GM18861 (cell line): ENCODE measurements around the gene MEIS2.
"Not testable (repeated sequence)": the region's sequence is repeated elsewhere in the genome, so short reads cannot be mapped to it uniquely, and the experiment has no call there.

ENCODE experiments used
- ATAC-seq: cut with Tn5 transposase; IDR thresholded peaks from one replicate; pipeline ENCODE4 v1.9.1; 2021; ENCODE audit not compliant: unreplicated experiment

MEIS2 gene

DNA sequence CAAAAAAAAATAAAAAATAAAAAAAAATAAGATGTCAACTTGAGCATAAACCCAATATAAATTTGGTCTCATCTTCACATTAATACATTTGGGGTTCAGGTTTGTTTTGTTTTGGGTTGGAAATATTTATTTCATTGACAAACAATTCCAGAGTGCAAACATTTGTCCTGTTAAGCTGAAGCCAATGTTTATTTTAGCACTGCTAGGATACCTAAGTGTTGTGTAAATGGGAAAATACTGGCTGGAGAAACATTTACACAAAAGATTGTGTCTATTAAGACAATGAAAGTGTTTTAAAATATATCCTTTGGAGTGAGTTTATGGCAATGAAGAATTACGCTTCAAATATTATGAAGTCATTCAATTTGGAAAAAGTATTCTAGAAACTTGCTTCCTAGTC, 91.1 kb downstream of the MEIS2 start:
- ATAC-seq = no peak

DNA sequence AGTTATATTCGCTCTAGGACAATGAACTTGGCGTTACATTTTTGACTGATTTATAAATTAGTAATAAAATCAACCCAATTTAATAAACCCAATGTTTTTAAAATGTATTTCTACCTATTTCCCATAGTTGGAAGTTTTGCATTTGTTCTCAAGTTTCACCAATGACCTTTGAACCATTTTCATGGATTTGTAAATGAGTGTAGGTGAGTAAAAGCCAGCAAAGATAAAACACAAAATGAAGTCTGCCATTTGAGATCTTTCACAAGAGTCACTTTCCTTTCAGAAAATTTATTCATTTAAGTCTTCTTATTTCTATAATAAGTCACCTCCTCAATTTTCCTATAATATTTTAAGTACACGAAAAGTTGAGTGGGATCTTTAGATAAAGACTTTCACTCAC, 92.1 kb downstream of the MEIS2 start:
- ATAC-seq = no peak

DNA sequence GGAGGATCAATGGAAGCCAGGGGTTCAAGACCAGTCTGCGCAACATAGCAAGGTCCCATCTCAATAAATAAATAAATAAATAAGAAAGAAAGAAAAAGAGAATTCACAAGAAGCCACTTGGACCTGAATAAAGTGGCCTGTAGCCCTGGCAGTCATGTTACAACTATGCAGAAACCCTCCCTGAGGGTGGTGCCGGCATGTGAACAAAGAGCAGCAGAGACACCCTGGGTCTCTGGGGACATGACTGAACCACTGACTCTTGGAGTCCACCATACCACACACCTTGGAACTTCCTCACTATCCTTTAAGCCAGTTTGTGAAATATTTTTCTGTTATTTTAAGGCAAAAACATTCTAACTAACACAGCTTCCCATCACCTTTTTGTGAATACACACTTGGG, 93.0 kb downstream of the MEIS2 start:
- no peak for ATAC-seq

DNA sequence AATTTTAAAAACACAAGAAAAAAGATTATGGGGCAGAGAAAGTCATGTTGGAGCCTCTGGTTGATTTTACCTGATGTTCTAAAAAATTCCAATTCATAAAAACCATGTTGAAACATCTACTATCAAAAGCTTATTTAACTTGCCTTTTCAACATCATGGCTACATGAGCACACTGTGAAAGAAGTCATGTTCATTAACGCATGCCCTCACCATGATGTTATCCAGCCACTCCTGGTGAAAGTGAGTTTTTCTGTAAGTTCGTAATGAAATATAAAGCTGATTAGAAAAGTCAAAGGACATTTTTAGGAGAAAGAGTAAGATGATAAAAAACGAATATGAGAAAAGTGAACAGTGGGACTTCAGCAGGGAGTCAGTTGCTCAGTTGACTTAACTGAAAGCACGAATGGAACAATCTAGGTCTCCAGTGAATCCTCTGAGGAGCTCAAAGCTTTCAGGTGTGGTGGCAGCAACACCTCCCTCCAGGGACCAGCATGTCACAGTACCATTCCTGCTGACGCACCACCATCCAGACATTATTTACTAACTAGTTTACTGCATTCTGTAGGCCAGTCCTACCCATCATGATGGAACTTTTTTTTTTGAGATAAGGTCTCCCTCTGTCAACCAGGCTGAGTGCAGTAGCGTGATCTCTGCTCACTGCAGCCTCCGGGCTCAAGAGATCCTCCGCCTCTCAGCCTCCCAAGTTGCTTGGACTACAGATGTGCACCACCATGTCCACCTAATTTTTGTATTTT, 95.2 kb downstream of the MEIS2 start:
- ATAC-seq = no peak

DNA sequence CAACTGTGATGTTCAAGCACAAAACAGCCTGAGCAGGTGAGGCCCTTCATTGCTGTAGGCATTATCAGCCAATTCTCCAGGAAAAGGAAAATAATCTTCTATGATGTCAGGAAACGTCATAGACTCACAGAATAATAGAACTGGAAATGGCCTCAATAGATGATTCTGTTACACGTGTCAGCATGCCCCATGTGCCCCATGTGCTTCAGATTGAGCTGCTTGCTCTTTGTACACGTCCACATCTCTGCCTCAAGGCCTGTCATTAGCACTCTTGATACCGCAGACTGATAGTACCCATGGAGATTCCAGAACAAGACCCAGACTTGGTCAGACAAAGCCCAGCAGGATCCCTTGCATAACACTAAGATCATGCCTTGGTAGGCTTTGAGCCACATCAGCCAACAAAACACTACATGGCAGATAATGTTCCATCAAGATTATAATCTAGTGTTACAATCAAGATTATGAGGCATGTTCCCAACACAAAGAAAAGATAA, 95.9 kb downstream of the MEIS2 start:
- no peak for ATAC-seq

DNA sequence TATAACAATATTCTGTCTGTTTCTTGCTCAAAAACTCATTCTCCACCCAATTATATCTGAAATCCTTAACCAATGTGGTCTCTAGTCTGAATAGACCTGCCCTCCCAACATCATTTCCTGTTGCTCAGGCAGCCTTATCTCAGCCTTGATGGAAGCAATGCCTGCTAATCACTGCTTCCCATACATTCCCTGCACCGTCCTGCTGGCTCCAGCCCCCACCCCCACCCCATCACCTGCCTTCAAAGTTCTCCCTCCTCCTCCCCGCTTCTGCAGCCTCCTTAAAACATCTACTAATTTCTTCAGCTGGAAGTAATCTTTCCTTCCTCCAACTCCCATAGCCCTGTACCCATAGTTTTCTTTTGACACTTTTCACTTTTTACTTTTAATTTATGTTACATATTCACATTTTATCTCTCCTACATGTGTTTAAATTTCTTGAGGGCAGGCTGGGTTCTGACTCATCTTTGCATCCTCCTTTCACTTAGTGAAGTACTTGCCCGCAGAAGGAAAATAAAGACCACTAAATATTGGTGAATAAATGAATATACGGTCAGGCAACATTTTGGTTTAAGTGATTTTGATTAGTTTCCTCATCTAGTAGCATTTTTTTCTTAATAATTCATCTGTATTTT, 98.2 kb downstream of the MEIS2 start:
- ATAC-seq = no peak

DNA sequence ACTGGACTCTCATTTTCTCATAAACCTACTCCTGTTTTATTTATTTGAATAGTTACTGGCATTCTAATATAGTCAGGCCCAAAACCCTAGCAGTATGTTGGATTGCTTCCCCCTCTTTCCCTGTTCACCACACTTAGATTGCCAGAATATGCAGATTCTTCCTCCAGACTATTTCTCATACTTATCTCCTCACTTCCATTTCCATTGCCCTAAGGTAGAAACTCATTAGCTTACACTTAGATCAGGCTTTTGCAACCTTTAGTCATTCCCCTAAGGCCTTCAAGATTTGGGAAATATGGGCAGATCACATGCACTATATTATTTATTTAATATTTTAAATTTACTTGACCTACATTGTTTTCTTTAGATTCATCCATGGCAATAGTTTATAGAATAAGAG, 98.9 kb downstream of the MEIS2 start:
- no peak for ATAC-seq

DNA sequence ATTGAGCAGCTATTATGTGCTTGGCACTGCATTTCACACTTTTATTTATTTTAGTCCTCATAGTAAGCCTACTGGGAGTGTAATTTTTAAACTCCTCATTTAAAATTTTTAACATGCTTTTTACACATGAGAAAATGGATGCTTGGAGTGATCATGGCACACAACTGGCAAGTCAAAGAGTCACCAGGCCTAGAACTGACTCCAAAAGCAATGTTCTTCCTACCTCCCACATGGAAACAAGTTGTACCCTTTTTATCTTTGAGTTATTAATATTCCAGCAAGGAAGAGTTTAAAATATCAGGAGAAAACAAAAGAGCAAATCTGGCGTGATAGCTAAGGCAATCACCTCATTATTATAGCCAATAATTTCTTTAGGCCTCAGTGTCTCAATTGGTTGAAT, 100.6 kb downstream of the MEIS2 start:
- no peak for ATAC-seq

DNA sequence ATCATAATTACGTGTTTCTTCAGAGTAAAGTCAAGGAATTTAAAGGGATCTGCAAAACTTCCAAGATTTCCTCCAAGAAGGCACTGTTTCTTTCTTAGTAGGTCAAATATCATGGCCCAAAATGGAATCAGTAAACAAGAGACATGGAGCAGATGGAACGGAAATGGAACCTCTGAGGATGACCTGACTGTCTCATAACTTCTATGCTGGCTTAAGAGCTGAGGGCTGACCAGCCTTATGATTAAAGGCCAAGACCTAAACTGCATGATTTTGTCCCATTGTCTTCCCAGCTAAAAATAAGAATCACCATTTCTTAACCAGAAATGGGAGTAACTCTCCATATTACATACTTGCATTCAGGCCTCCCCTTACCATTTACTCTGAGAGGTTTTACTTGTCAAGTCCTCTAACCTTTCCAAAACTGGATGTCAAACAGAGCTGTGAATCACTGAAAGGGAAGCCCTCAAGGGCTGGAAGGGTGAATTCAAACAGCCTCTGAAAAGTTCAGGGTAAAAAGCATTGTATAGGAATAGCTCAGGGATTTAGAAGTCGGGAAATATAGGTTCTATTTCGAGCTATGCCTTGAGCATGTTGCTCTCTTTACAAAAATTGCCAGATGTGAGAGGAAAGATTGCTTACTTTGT, 103.7 kb downstream of the MEIS2 start:
- no peak for ATAC-seq

DNA sequence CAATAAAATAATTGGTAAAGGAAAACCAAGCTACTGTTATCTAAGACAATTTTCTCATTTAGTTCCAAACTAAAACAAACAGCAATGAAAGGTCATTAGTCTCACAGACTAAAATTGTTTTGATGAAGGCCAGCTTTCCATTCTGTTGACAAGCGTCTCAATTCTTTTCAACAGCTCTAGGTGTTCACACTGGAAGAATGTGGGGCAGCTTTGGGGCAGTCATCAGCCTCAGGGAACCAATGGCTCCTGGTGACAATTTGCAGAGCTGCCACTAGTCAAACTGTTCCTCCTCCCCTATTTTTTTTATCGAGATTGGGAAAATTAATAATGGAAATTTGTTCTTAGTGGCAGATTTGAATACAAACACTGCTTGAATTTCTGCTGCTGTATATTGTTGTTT, 104.2 kb downstream of the MEIS2 start:
- ATAC-seq = no peak

DNA sequence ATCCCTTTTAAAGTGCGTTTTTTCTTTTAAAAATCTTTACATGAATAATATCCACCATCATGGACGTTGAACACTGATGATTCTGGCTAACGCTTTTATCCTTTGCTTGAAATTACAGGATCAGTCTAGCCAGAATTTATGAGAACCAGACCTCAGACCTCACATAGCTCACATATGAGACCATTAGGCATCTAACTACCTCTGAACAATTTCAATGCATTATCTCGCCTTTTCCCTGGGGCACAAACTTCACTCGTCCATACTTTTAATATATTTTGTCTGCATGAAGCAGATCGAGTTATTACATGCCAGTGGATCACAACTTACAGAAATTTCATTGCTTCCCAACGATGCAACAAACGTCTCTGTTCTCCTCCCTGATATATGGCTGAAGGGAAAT, 105.6 kb downstream of the MEIS2 start:
- no peak for ATAC-seq

DNA sequence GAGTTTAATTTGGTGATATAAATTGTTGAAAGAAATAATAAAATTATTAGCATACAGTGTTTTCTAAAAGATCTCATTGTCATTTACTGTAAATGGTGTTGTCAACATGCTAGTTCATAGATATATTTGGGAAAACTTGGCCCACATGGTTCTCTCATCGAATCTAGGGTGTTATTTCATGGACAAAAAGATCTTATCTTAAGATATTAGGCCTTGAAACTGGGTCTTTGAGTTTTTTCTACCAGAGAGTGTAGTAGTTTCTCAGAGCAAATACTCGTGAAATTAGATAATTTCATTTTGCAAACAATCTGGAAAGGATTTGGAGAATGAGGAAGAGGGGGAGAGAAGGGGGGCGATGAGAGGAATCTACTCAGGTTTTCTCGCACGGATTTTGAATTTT, 107.9 kb downstream of the MEIS2 start:
- ATAC-seq = no peak

DNA sequence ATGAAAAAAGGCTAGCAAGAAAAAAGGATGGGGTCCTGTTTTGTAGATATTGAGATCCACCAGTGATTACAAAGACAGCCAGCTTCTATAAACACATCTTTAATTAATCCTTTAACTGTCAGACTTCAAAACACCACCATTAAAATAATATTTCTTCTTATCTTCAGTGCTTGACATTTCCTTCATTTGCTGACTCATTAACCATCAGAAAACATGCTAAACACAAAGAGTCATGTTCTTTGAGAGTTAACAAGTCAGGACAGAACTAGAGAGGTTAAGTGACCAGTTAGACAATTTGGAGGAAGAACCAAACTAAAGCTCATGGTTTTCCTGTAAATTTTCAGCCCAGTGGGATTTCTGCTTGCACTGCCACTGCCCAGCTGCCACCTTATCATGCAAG, 111.4 kb downstream of the MEIS2 start:
- ATAC-seq = no peak

DNA sequence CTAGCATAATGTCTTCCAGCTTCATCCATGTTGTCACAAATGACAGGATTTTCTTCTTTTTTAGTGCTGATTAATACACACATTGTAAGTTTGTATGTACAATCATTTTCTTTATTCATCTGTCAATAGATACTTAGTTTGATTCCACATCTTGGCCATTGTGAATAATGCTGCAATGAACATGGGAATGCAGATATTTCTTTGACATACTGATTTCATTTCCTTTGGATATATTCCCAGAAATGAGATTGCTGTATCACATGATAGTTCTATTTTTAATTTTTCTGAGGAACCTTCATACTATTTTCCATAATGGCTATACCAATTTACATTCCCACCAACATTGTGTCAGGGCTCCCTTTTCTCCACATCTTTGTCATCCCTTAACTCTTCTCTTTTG, 117.9 kb downstream of the MEIS2 start:
- ATAC-seq = no peak

DNA sequence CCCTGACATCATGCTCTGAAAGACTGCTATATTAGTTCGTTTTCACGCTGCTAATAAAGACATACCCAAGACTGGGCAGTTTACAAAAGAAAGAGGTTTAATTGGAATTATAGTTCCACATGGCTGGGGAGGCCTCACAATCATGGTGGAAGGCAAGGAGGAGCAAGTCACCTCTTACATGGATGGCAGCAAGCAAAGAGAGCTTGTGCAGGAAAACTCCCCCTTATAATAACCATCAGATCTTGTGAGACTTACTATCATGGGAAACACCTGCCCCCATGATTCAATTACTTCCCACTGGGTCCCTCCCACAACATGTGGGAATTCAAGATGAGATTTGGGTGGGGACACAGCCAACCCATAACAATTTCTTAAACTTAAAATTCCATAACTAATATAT, 120.1 kb downstream of the MEIS2 start:
- ATAC-seq = not testable (repeated sequence)

DNA sequence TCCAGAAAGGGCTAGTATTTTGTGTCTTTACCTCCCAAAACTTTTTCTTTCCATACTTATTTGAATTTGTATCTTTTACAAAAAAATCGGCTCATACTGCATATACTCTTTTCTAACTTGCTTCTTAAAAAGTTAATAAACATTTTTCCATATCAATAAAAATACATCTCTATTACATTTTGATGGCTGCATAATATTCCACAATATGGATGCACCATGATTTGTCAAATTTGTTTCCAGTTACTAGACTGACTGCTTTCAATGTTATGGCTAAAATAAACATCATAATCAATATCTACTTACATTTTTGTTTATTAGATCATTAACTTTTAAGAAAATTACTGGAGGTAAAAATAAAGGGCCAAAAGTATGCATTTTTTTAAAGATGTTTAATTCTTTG, 121.7 kb downstream of the MEIS2 start:
- ATAC-seq = no peak

DNA sequence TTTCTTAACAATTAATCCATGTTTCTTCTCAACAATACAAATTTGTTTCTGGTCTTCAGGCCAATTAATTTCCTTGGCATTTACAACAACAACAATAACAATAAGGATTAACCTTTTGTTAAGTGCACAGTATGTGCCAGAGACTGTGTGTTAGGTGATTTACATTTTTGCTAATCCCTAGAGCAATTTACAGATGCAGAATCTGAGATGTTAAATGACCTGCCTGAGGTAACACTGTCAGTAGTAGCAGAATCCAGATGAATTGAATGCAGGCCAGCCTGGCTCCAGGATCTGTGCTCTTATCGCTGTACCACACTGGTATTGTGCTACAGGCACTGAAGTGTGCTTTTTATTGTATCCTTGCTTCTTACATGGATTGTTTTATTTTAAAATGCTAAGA, 122.2 kb downstream of the MEIS2 start:
- ATAC-seq = no peak

DNA sequence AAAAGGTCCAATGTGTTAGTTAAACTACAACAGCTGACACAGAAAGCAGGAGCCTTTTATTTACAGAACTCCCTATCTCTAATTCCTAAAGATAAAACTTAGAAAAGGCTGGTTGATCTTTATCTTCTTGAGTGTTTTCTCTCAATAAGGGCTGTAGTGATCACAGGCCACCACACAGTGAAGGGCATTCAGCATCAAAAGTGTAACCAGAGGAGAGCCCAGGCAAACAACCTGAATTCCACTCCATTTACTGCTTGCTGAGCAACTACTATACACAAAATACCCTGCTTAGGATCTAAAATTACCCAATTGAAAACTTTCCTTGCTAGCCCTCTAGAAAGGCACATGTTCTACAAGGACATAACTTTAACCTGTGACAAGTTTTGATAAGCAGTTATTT, 122.7 kb downstream of the MEIS2 start:
- ATAC-seq = no peak

DNA sequence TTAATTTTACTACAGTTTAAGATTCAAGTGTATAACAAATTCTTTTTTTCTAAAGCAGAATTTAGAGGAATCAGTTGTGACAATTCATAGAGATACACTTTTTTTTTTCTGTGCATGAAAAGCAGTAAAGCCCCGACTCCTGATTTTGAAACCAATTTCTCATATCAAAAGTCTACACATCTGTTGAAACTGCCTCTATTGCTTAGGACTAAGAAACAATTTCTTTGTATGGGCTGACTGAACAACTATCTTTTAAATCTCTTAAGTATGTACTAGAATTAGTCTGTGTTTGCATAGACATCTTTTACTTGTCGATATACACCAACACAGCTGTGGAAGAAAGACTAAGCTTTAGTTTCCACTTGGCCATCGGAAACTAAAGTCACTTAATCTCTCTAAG, 127.6 kb downstream of the MEIS2 start:
- no peak for ATAC-seq

DNA sequence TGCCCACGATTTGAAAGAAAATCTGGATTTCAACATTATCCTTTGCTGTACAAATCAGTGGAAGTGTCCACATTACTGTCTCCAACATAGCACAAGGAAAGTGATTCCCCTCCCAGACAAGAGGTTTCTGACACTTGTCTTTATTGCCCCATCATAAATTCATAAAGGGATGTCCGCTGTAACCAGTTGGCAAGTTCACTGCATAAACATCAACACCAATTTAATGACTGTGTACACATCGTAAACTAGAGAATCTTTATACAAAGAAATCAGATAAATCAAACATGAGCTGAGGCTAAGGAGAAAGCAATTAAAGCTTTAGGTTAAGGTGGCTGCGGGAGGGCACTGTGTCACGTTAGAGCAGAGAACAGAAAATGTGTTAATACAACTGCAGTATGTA, 129.8 kb downstream of the MEIS2 start:
- no peak for ATAC-seq

DNA sequence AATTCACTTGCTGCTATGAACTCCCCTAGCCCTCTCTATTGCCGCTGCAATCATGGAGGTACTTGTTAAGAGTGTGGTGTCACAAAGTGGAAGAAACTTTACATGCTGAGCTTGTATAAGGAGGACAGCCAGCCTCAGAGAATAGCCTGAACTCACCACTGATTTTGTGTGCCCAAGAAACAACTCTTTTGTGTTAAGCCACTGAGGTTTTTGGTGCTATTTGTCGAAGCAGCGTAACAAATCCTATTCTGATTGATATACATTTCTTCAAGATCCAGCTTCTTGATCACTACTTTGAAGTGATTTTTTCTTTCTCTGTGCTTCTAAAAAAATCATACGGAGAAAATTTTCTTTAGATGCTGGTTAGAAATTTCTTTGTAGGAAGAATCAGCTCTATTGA, 132.4 kb downstream of the MEIS2 start:
- no peak for ATAC-seq

DNA sequence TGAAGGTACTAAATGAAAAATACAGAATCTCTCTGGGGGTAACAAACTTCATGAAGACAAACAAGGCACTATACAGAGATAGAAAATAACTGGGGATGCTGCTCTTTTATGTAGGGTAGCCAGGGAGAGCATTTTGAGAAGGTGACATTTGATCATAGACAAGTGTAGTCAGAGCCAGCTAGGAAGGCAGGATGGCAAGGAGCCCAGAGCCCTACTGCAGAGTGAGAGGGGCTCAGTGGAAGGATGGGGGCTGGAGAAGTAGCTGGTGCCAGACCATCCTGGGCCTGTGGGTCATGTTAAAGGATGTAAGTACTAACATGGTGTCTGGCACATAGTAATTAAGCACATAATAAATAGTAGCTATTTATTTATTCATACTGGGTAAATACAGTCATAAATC, 133.6 kb downstream of the MEIS2 start:
- no peak for ATAC-seq
